ENCODE results near the gene HERC2. TPM values are rescaled to one million over a fixed set of nuclear protein-coding genes. Genes with fewer than 3 reads are reported as not detected.
"Not testable (repeated sequence)": the region's sequence is repeated elsewhere in the genome, so short reads cannot be mapped to it uniquely, and the experiment has no call there.

The HERC2 gene
- total RNA-seq, 1 donor from 2014 or later: 42.1 TPM

DNA sequence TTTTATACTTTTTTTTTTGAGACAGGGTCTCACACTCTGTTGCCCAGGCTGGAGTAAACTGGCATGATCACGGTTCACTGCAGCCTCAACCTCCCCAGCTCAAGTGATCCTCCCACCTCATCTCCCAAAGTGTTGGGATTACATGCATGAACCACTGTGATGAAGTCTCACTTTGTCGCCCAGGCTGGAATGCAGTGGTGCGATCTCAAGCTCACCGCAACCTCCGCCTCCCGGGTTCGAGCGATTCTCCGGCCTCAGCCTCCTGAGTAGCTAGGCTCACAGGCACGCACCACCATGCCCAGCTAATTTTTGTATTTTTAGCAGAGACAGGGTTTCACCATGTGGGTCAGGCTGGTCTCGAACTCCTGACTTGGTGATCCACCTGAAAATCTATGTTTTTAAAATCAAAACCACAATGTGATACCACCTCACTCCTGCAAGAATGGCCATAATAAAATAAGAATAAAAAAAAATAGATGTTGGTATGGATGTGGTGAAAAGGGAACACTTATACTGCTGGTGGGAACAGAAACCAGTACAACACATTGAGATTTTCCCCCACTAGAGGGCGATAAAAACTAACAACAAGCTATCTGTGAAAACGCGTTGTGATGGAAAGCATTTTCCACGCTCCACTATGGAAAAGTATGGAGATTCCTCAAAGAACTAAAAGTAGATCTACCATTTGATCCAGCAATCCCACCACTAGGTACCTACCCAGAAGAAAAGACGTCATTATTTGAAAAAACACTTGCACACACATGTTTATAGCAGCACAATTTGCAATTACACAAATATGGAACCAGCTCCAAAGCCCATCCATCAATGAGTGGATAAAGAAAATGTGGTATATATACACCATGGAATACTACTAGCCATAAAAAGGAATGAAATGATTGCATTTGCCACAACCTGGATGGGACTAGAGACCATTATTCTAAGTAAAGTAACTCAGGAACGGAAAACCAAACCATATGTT is 196.0 kb downstream of the HERC2 start:
- ATAC-seq (ENCODE audit: poor library complexity) (no peak), DNase-seq (no peak)
- intact Hi-C loops (cut with DNase I): no loop called here

DNA sequence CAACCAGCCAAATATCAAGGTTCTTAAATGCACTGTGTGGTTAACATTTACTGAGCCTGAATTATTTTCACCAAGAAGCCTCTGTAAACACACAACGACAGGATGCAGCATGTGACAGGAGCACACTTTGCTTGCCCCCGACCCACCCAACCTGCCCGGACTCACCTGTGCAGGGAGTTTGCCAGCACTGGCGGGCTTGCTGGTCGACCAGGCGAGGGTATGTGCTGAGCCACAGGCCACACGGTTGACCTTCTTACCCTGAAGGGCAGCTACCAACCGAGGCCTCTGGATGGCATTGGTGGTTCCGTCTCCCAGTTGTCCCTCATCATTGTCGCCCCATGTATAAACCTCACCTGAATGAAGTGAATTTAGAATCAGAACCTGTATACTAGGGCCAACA is 197.1 kb downstream of the HERC2 start:
- DNase-seq: no peak
- intact Hi-C loops (cut with DNase I): loop anchor here (5.0 kb wide), 1 partner anchor 38 kb away; no protein-coding TSS in a partner anchor
- ATAC-seq (ENCODE audit: poor library complexity): no peak

DNA sequence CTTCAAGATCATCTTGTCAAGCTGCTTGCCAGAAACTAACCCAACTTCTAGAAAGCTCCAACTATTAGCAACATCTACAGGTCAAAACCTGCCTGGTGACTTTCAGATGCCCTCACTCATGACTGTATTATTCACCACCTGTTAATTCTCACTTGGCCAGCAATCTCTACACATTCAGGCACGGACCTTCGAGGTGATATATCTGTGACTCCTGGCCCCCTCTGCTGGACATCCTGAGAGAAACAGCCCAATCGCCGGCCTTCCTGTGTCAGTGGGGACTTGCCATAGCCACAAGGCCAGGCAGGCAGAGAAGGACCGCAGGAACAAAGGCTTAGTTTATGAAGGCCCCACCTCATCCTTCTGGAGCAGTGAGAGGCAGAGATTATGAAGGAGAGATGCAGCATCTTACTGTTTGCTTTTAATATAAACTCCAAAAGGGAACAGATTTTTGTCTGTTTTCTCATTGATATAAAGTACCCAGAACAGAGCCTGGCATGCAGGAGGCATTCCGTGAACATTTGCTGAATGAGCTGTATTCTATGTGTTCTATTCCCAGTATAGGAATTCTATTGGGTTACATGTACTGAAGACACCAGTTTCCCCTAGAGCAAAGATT is 198.5 kb downstream of the HERC2 start:
- intact Hi-C loops (cut with DNase I): loop anchor here (5.0 kb wide), 1 partner anchor 36 kb away; no protein-coding TSS in a partner anchor
- peak; percentile 54 for ATAC-seq (ENCODE audit: poor library complexity)
- peak; percentile 73 for DNase-seq

GRCh38 chr15:28122038-28122949 is 199.7 kb downstream of the HERC2 start:
- no peak for ATAC-seq (ENCODE audit: poor library complexity)
- intact Hi-C loops (cut with DNase I): loop anchor here (5.0 kb wide), 1 partner anchor 35 kb away; no protein-coding TSS in a partner anchor
- DNase-seq: no peak

DNA sequence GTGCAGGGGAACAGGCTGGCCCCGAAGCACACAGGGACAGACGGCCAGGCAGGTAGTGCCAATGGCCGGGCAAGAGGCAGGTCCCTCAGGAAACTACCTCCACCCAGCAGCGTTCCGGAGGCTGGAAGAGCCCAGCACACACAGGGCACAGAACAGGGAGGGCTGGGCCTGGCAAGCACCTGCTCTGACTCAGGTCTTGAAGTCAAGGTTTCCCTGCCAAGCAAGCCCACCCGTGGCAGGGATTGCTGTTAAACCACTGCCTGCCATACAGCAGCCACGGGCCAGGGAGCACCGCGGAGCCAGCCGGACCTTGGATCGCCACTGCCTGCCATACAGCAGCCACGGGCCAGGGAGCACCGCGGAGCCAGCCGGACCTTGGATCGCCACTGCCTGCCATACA is 200.4 kb downstream of the HERC2 start:
- DNase-seq; ATAC-seq (ENCODE audit: poor library complexity): not testable (repeated sequence)
- intact Hi-C loops (cut with DNase I): loop anchor here (5.0 kb wide), 1 partner anchor 34 kb away; no protein-coding TSS in a partner anchor

DNA sequence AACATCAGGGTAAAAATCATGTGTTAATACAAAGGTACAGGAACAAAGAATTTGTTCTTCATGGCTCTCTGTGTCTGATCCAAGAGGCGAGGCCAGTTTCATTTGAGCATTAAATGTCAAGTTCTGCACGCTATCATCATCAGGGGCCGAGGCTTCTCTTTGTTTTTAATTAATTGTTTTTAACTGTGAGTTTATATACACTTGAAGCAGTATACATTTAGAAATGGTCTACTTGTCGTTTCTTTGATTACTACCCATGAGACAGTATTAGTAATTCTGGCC is 201.7 kb downstream of the HERC2 start:
- intact Hi-C loops (cut with DNase I): loop anchor here (5.0 kb wide), 1 partner anchor 33 kb away; no protein-coding TSS in a partner anchor
- no peak for DNase-seq
- no peak for ATAC-seq (ENCODE audit: poor library complexity)

GRCh38 chr15:28118531-28118930 is 203.4 kb downstream of the HERC2 start:
- ATAC-seq (ENCODE audit: poor library complexity) (no peak), DNase-seq (no peak)
- intact Hi-C loops (cut with DNase I): no loop called here

GRCh38 chr15:28118083-28118482 is 203.9 kb downstream of the HERC2 start:
- no peak for DNase-seq
- intact Hi-C loops (cut with DNase I): no loop called here
- no peak for ATAC-seq (ENCODE audit: poor library complexity)

GRCh38 chr15:28117432-28117990 is 204.5 kb downstream of the HERC2 start:
- no peak for DNase-seq
- intact Hi-C loops (cut with DNase I): no loop called here
- no peak for ATAC-seq (ENCODE audit: poor library complexity)

GRCh38 chr15:28116521-28117431 is 205.2 kb downstream of the HERC2 start:
- ATAC-seq (ENCODE audit: poor library complexity) (no peak), DNase-seq (no peak)
- intact Hi-C loops (cut with DNase I): no loop called here

DNA sequence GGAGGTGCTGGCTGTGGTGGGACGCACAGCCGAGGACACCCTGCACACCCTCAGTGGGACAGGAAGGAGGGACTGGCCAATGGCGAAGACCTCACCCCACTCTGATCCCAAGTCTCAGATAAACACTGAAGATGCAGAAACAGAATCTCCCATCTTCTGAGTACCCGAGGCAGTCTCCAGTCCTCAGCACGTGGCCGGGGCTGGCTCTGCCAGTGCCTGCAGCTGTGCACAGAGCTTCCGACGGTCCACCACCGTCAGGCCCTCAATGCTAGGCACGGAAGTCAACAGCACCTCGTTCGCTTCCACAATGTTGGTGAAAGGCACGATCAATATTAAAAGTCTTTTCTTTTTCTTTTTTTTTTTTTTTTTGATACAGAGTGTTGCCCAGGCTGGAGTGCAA is 206.1 kb downstream of the HERC2 start:
- intact Hi-C loops (cut with DNase I): no loop called here
- ATAC-seq (ENCODE audit: poor library complexity) (no peak), DNase-seq (no peak)

DNA sequence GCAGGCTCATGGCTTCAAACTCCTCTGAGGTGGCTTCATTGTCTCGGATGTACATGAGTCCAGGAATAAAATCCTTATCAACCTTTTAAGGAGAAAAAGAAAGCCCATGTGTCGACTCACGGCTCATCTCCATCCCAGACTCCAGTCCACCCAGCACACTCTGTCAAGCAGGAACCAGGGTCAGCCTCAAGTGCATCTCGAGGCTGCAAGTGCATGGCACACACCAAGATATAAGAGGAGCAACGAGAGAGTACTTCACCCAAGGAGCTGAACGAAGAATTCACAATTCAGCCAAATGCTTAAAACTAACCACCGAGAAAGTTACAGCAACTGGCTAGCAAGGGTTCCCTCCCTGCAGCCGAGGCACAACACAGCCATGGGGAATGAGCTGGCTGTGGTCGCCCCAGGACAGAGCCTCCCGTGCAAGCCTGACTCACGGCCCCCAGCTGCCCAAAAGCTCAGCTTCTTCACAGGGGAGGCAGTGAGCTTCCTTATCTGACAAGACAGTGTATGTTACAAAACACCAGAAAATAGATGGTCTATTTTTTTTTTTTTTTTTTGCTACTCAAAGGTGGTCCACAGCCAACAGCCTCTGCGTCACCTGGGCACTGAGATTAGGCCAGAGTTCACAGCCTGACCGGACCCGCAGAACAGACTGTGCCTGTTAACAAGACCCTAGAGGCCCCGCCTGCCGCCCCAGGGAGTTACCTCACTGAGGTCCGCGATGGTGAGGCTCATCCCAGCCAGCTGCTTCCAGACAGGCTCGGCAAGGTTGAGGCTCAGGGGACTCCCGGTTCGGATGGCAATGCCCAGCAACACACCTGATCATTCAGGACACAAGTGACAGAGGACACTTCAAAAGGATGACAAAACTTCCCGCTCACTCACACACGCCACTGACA is 207.0 kb downstream of the HERC2 start:
- no peak for DNase-seq
- intact Hi-C loops (cut with DNase I): no loop called here

GRCh38 chr15:28114114-28114455 is 207.9 kb downstream of the HERC2 start:
- ATAC-seq (ENCODE audit: poor library complexity) (no peak), DNase-seq (no peak)
- intact Hi-C loops (cut with DNase I): no loop called here

More for the DNA sequence above, 207.0 kb downstream of the HERC2 start:
- ATAC-seq (ENCODE audit: poor library complexity): no peak

GRCh38 chr15:28113394-28114113 is 208.4 kb downstream of the HERC2 start:
- ATAC-seq (ENCODE audit: poor library complexity): no peak
- no peak for DNase-seq
- intact Hi-C loops (cut with DNase I): no loop called here

DNA sequence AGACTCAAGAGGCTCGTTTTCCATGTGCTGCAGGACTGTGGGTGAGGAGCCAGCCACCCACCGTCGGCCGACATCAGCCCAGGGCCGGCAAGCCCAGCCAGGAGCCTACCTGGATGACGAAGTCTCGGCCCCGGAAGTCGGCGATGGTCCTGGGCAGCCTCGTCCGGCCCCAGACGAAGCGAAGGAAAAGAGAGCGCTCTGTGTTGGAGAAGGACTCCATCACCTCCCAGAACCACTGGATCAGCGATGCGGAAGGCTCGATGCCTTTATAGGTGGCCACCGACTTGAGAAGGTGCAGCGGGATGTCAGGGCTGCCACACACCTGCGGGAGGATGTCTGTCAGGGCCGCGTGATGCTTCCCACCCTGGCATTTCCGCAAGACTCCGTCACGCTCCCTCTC is 209.0 kb downstream of the HERC2 start:
- no peak for DNase-seq
- no peak for ATAC-seq (ENCODE audit: poor library complexity)

DNA sequence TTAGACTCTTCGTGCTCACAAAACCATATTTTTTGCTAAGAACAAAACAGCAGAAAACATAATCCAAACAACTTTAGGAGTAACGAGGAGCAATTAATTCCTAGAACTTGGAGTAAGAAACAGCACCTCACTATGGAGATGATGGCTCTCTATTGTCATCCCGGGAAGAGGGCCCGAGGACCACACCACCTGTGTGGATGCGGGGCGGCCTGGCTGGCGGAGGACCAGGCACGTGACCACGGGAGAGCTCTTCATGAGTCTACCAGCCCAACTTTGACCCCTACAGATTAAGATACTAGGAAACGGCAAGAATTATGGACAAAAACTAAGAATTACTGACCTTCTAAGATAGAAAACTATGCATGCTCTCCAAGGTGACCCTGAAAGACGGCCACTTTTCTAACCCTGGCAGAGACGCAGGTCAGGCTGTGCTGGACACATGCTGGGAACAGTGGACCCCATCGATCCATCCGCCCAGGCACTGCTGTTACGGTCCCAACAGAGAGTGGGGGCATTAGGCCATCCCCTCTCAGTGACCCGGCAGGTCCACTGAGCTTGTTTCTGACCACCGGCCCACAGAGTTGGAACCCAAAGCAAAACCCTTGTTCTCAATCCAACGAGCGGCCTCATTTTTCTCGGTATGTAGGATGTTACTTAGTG is 209.7 kb downstream of the HERC2 start:
- no peak for DNase-seq
- intact Hi-C loops (cut with DNase I): no loop called here
- ATAC-seq (ENCODE audit: poor library complexity): no peak

More for the DNA sequence above, 209.0 kb downstream of the HERC2 start:
- intact Hi-C loops (cut with DNase I): no loop called here
